GM12891 (cell line): ENCODE measurements around the gene ZBTB4.
A peak's percentile ranks its signal among the peaks of the same experiment; 100 is the strongest.

Experiments
- POLR2AphosphoS5 ChIP-seq: IDR thresholded peaks from 2 replicates; pipeline ENCODE4 v1.6.1; 2011; ENCODE audit warnings: low read depth, low read length, control low read depth
- SPI1 ChIP-seq: IDR thresholded peaks from 2 replicates; pipeline ENCODE4 v1.6.1; 2011; ENCODE audit warnings: low read depth, low read length, control low read depth
- TAF1 ChIP-seq: IDR thresholded peaks from 2 replicates; pipeline ENCODE4 v1.6.1; 2011; ENCODE audit warnings: low read depth, low read length, control low read depth

DNA sequence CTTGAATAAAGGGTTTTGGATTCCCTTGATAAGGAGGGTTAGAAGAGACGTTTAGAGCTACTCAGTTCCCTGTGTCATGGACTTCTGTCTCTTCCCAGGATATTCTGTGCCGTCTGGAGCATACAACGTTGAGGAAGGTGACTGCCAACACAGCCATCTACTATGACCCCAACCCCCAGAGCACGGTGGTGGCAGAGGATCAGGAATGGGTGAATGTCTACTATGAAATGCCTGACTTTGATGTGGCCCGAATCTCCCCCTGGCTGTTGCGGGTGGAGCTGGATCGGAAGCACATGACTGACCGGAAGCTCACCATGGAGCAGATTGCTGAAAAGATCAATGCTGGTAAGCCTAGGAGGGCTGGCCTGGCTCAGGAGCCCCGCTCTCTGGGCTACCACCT lies 29.4 kb upstream of the ZBTB4 start:
- TF ChIP-seq SPI1 (no peak), TAF1 (no peak), POLR2AphosphoS5 (0 out of 2 replicates have a peak, but pooled peaks have one; percentile 31)
